H9 (cell line): ENCODE results near the gene AIFM3. TPM values are rescaled to one million over a fixed set of nuclear protein-coding genes. Genes with fewer than 3 reads are reported as not detected.

Experiments
- DNase-seq: peaks from one replicate; pipeline ENCODE4 v3.0.0-alpha.2; 2017
- H2AFZ ChIP-seq: one replicate; pipeline ENCODE4 v1.6.1; 2013; ENCODE audit warnings: mild to moderate bottlenecking, low read length, control low read depth, moderate library complexity
- H2AK5ac ChIP-seq: 2 replicates; pipeline ENCODE4 v1.6.1; 2013; ENCODE audit warnings: low read length, control low read depth, mixed read lengths; ENCODE audit not compliant: insufficient read length
- H2BK120ac ChIP-seq: one replicate; pipeline ENCODE4 v1.6.1; 2013; ENCODE audit warnings: low read depth, mild to moderate bottlenecking, low read length, control low read depth, inconsistent platforms; ENCODE audit not compliant: poor library complexity, severe bottlenecking
- H2BK12ac ChIP-seq: 2 replicates; pipeline ENCODE4 v1.6.1; 2013; ENCODE audit warnings: low read length, control low read depth, mixed read lengths, low read depth; ENCODE audit not compliant: insufficient read length
- H2BK15ac ChIP-seq: 2 replicates; pipeline ENCODE4 v1.6.1; 2013; ENCODE audit warnings: low read depth, low read length, control low read depth
- H2BK20ac ChIP-seq: one replicate; pipeline ENCODE4 v1.6.1; 2013; ENCODE audit warnings: low read depth, mild to moderate bottlenecking, low read length, control low read depth, inconsistent platforms; ENCODE audit not compliant: poor library complexity, severe bottlenecking
- H2BK5ac ChIP-seq: 2 replicates; pipeline ENCODE4 v1.6.1; 2013; ENCODE audit warnings: low read length, control low read depth, mixed read lengths; ENCODE audit not compliant: insufficient read length
- H3K14ac ChIP-seq: 2 replicates; pipeline ENCODE4 v1.6.1; 2013; ENCODE audit warnings: low read length, control low read depth; ENCODE audit not compliant: insufficient read depth
- H3K18ac ChIP-seq: 2 replicates; pipeline ENCODE4 v1.6.1; 2013; ENCODE audit warnings: low read depth, mild to moderate bottlenecking, mixed read lengths, low read length, control low read depth; ENCODE audit not compliant: insufficient read length
- H3K23ac ChIP-seq: 2 replicates; pipeline ENCODE4 v1.6.1; 2013; ENCODE audit warnings: low read length, control low read depth, mixed read lengths, low read depth; ENCODE audit not compliant: insufficient read length
- H3K23me2 ChIP-seq: 2 replicates; pipeline ENCODE4 v1.6.1; 2013; ENCODE audit warnings: low read depth, mild to moderate bottlenecking, mixed read lengths, low read length, control low read depth; ENCODE audit not compliant: insufficient read length, poor library complexity, severe bottlenecking
- H3K27ac ChIP-seq: 2 replicates; pipeline ENCODE4 v1.5.1; 2013; ENCODE audit warnings: low read length, control low read depth, mixed read lengths, low read depth; ENCODE audit not compliant: insufficient read length
- H3K27me3 ChIP-seq: 2 replicates; pipeline ENCODE4 v1.6.1; 2013; ENCODE audit warnings: low read length, control low read depth, inconsistent platforms; ENCODE audit not compliant: insufficient read depth
- H3K4ac ChIP-seq: 2 replicates; pipeline ENCODE4 v1.6.1; 2013; ENCODE audit warnings: low read depth, mild to moderate bottlenecking, control low read depth, inconsistent platforms, low read length, moderate library complexity
- H3K4me1 ChIP-seq: 2 replicates; pipeline ENCODE4 v1.6.1; 2013; ENCODE audit warnings: low read length, control low read depth, inconsistent platforms; ENCODE audit not compliant: insufficient read depth
- H3K4me2 ChIP-seq: 2 replicates; pipeline ENCODE4 v1.6.1; 2013; ENCODE audit warnings: low read length, control low read depth, mixed read lengths; ENCODE audit not compliant: insufficient read length, insufficient read depth
- H3K56ac ChIP-seq: 2 replicates; pipeline ENCODE4 v1.6.1; 2013; ENCODE audit warnings: low read depth, mild to moderate bottlenecking, mixed read lengths, low read length, control low read depth; ENCODE audit not compliant: insufficient read length
- H3K79me1 ChIP-seq: 2 replicates; pipeline ENCODE4 v1.6.1; 2013; ENCODE audit warnings: low read depth, mild to moderate bottlenecking, moderate library complexity, low read length, control low read depth, inconsistent platforms; ENCODE audit not compliant: insufficient read depth, poor library complexity, severe bottlenecking
- H3K79me2 ChIP-seq: 2 replicates; pipeline ENCODE4 v1.6.1; 2013; ENCODE audit warnings: low read length, control low read depth, inconsistent platforms; ENCODE audit not compliant: insufficient read depth
- H3K9ac ChIP-seq: 2 replicates; pipeline ENCODE4 v1.6.1; 2013; ENCODE audit warnings: low read length, control low read depth, mixed read lengths; ENCODE audit not compliant: insufficient read length; ENCODE audit errors: extremely low read depth
- H3K9me3 ChIP-seq: one replicate; pipeline ENCODE4 v1.6.1; 2013; ENCODE audit warnings: low read depth, low read length, inconsistent platforms; ENCODE audit not compliant: control insufficient read depth
- H3T11ph ChIP-seq: one replicate; pipeline ENCODE4 v1.6.1; 2013; ENCODE audit warnings: mild to moderate bottlenecking, low read length, control low read depth, inconsistent platforms
- H4K20me1 ChIP-seq: one replicate; pipeline ENCODE4 v1.6.1; 2013; ENCODE audit not compliant: control insufficient read depth, insufficient read length, insufficient read depth
- H4K5ac ChIP-seq: 2 replicates; pipeline ENCODE4 v1.6.1; 2013; ENCODE audit warnings: low read depth, mild to moderate bottlenecking, mixed read lengths, low read length, control low read depth; ENCODE audit not compliant: insufficient read length
- H4K8ac ChIP-seq: replicated peaks from 2 replicates; pipeline ENCODE4 v1.6.1; 2013; ENCODE audit warnings: low read length, control low read depth, mixed read lengths, low read depth; ENCODE audit not compliant: insufficient read length
- H4K91ac ChIP-seq: 2 replicates; pipeline ENCODE4 v1.6.1; 2013; ENCODE audit warnings: low read depth, mild to moderate bottlenecking, moderate library complexity, mixed read lengths, low read length, control low read depth; ENCODE audit not compliant: insufficient read length
- H3K27ac Mint-ChIP-seq, 3 experiments: 2 replicates in 2 of 3; 3 replicates in 1 of 3; pipeline ENCODE4 v1.8.0; 2020 to 2021; ENCODE audit warnings: mixed read lengths in 3 of 3, mild to moderate bottlenecking in 1 of 3, moderate library complexity in 1 of 3
- H3K27me3 Mint-ChIP-seq: 2 replicates; pipeline ENCODE4 v1.8.0; 2021; ENCODE audit warnings: low read depth, mild to moderate bottlenecking, moderate library complexity, mixed read lengths
- H3K36me3 Mint-ChIP-seq, 3 experiments: 2 replicates in 2 of 3; 3 replicates in 1 of 3; pipeline ENCODE4 v1.8.0; 2020 to 2021; ENCODE audit warnings: low read depth in 3 of 3, mixed read lengths in 3 of 3; ENCODE audit not compliant: insufficient read depth in 1 of 3
- H3K4me1 Mint-ChIP-seq, 2 experiments: 2 replicates each; pipeline ENCODE4 v1.8.0; 2020; ENCODE audit warnings: mixed read lengths in 2 of 2
- H3K4me3 Mint-ChIP-seq, 2 experiments: 2 replicates in 1 of 2; 3 replicates in 1 of 2; pipeline ENCODE4 v1.8.0; 2020 to 2021; ENCODE audit warnings: mild to moderate bottlenecking in 2 of 2, mixed read lengths in 2 of 2, moderate library complexity in 1 of 2
- H3K9me3 Mint-ChIP-seq, 2 experiments: 2 replicates in 1 of 2; 3 replicates in 1 of 2; pipeline ENCODE4 v1.8.0; 2020; ENCODE audit warnings: mild to moderate bottlenecking in 2 of 2, mixed read lengths in 2 of 2, moderate library complexity in 1 of 2
- WGBS: extraction: QIAGEN DNeasy Blood & Tissue Kit; methylation state at CpG from one replicate; pipeline ENCODE4 v1.1.7; 2013; ENCODE audit warnings: missing lambda C conversion rate, low lambda C conversion rate, mixed read lengths; ENCODE audit not compliant: insufficient read length; ENCODE audit errors: extremely low coverage; 5-methylcytosine and 5-hydroxymethylcytosine counted together
- total RNA-seq: library from RNA; stranded (reverse); gene quantifications from 2 replicates; pipeline ENCODE4 v1.2.1, GENCODE V29; 2021
- TF ChIP-seq, protein P1 (sequence below): fragments of 200-600 bp; sonication (generic); conservative IDR thresholded peaks from 3 replicates; pipeline ENCODE4 v1.8.0; 2021; ENCODE audit warnings: antibody characterized with exemption, mild to moderate bottlenecking

The AIFM3 gene
- total RNA-seq, 1 experiment from 2014 or later = 1.9 TPM

GRCh38 chr22:20959578-20960461 is 7.2 kb upstream of the AIFM3 start:
- Histone ChIP-seq H2BK20ac (no peak overlapping the region), H4K20me1 (no peaks in the 10 kb centered on the region), H3K14ac (no peak overlapping the region), H3K79me1 (no peaks in the 10 kb centered on the region), H2BK12ac (no peak overlapping the region), H3K27me3 (peaks cover 14% of the 10 kb centered on the region; the same call in 1 of the 2 replicates), H2BK5ac (no peak overlapping the region), H2BK15ac (no peak overlapping the region), H3K9ac (no peak overlapping the region), H3K4me2 (no peak overlapping the region), H4K91ac (no peak overlapping the region), H2AK5ac (no peak overlapping the region), H3K23me2 (peaks cover 4% of the 10 kb centered on the region), H3K4ac (no peak overlapping the region), H3K4me1 (no peaks in the 10 kb centered on the region), H3K18ac (no peak overlapping the region), H3K27ac (no peak overlapping the region), H3T11ph (no peak overlapping the region), H3K56ac (no peak overlapping the region), H3K79me2 (no peaks in the 10 kb centered on the region), H2BK120ac (no peak overlapping the region), H3K9me3 (no peaks in the 10 kb centered on the region), H4K8ac (no peak overlapping the region), H4K5ac (no peak overlapping the region), H2AFZ (no peak overlapping the region), H3K23ac (no peak overlapping the region)
- peak overlapping the region in 1 of 2 experiments; percentile 3; a peak in 2 of 5 replicates for H3K4me3 Mint-ChIP-seq
- no CpG with 5 or more reads among the region's 20 CpGs for WGBS
- TF ChIP-seq, protein P1, sequence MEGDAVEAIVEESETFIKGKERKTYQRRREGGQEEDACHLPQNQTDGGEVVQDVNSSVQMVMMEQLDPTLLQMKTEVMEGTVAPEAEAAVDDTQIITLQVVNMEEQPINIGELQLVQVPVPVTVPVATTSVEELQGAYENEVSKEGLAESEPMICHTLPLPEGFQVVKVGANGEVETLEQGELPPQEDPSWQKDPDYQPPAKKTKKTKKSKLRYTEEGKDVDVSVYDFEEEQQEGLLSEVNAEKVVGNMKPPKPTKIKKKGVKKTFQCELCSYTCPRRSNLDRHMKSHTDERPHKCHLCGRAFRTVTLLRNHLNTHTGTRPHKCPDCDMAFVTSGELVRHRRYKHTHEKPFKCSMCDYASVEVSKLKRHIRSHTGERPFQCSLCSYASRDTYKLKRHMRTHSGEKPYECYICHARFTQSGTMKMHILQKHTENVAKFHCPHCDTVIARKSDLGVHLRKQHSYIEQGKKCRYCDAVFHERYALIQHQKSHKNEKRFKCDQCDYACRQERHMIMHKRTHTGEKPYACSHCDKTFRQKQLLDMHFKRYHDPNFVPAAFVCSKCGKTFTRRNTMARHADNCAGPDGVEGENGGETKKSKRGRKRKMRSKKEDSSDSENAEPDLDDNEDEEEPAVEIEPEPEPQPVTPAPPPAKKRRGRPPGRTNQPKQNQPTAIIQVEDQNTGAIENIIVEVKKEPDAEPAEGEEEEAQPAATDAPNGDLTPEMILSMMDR = no peak
- H3K27me3 Mint-ChIP-seq = peaks cover 52% of the 10 kb centered on the region
- no peaks in the 10 kb centered on the region for H3K9me3 Mint-ChIP-seq
- no peak for DNase-seq
- H3K36me3 Mint-ChIP-seq = no peaks in the 10 kb centered on the region
- no peak overlapping the region for H3K27ac Mint-ChIP-seq
- peaks cover 14 to 19% of the 10 kb centered on the region in 2 experiments for H3K4me1 Mint-ChIP-seq
